Measurements from ENCODE around the gene BTBD19. TPM values are rescaled to one million over a fixed set of nuclear protein-coding genes. Genes with fewer than 3 reads are reported as not detected.

BTBD19 gene
- total and polyA plus RNA-seq, 2 donors (not counting 1 experiment from before 2014, with no cell fraction given): 0.75 to 2.3 TPM

DNA sequence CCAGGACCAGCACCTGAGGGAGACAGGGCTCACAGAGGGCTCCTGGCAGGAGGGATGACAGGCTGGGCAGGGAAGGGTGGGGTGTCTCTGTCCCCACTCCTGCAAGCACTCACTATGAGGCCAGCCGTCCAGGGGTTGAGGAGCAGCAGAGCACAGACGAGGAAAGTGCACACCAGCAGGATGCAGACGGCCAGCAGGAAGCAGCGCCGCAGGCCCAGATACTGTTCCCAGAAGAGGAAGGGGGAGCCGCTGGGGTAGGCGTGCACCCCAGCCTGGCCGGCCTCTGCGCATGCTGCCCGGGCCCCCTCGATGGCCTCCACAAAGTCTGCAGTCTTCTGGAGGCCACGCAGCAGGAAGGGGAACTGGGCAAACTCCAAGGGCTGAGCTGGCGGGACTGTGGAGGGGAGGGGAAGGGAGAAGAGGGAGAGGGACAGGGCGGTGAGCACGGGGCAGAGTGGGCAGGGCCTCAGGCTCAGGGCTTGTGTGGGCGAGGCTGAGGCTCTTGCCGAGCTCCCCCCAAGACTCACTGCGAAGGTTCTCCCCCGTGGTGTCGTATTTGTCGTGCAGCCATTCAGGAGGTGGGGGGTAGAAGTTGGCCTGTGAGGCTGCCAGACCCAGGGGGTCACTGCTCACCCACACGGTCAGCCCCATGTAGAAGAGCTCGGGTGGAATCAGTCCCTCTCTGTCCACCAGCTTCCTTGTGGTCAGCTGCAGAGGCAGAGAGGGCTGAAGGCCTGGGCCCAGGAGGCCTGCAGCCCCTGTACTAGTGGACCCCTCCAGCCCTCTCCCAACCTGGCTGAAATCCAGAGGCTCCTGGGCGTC is 18.3 kb downstream of the BTBD19 start:
- Histone ChIP-seq H3K4me1 (ENCODE audit: control insufficient read depth in 2 of 2, insufficient read depth in 2 of 2, low read length in 2 of 2) (no peaks in the 10 kb centered on the region), H2AFZ (ENCODE audit: insufficient read depth, low read depth, low read length, poor library complexity, severe bottlenecking) (peak overlapping the region; percentile 32), H3K4me2 (replicated peaks; ENCODE audit: low read depth, low read length, poor library complexity, severe bottlenecking) (no peak overlapping the region), H3K79me2 (ENCODE audit: control insufficient read depth, insufficient read depth, low read length) (no peaks in the 10 kb centered on the region), H4K20me1 (ENCODE audit: control insufficient read depth, insufficient read depth, low read length, poor library complexity, severe bottlenecking) (no peaks in the 10 kb centered on the region), H3K9ac (ENCODE audit: low read length) (no peak overlapping the region), H3K27ac (ENCODE audit: low read length in 2 of 2) (no peak overlapping the region), H3K9me3 (ENCODE audit: control extremely low read depth in 1 of 3, control insufficient read depth in 2 of 3, insufficient read depth in 1 of 3, low read length in 2 of 3) (peaks cover 0 to 4% (median 0%) of the 10 kb centered on the region in 3 donors), H3K36me3 (replicated peaks in 1 of 2; ENCODE audit: control extremely low read depth in 1 of 2, control insufficient read depth in 1 of 2, extremely low read depth in 1 of 2, insufficient read depth in 2 of 2, low read length in 1 of 2) (no peaks in the 10 kb centered on the region), H3K27me3 (replicated peaks in 1 of 4; ENCODE audit: control extremely low read depth in 1 of 4, control insufficient read depth in 3 of 4, insufficient read depth in 4 of 4, low read length in 3 of 4) (no peaks in the 10 kb centered on the region), H3K4me3 (ENCODE audit: control extremely low read depth in 1 of 5, extremely low read depth in 1 of 5, insufficient read depth in 1 of 5, low read depth in 2 of 5, low read length in 4 of 5) (no peak overlapping the region)
- intact Hi-C loops (cut with micrococcal nuclease): no loop called here
- Mint-ChIP-seq H3K27me3 (no peaks in the 10 kb centered on the region), H3K4me3 (no peak overlapping the region), H3K9me3 (ENCODE audit: insufficient read depth) (no peaks in the 10 kb centered on the region), H3K27ac (no peak overlapping the region), H3K4me1 (no peaks in the 10 kb centered on the region)
- CTCF ChIA-PET: interaction anchor here (1.0 to 2.2 kb wide), 5 partner anchors 9 to 97 kb away, joined by 3 to 10 read pairs (median 3); partner anchors contain the start of gene PLK3
- 38% methylated on average over 22 of the region's 24 CpGs for WGBS (ENCODE audit: insufficient coverage)
- POLR2A ChIA-PET: interaction anchor here (0.7 kb wide), 1 partner anchor 102 kb away, joined by 3 read pairs; no protein-coding TSS in a partner anchor
- DNase-seq (no peak), ATAC-seq (ENCODE audit: low read depth) (no peak)
- TF ChIP-seq, protein P1, sequence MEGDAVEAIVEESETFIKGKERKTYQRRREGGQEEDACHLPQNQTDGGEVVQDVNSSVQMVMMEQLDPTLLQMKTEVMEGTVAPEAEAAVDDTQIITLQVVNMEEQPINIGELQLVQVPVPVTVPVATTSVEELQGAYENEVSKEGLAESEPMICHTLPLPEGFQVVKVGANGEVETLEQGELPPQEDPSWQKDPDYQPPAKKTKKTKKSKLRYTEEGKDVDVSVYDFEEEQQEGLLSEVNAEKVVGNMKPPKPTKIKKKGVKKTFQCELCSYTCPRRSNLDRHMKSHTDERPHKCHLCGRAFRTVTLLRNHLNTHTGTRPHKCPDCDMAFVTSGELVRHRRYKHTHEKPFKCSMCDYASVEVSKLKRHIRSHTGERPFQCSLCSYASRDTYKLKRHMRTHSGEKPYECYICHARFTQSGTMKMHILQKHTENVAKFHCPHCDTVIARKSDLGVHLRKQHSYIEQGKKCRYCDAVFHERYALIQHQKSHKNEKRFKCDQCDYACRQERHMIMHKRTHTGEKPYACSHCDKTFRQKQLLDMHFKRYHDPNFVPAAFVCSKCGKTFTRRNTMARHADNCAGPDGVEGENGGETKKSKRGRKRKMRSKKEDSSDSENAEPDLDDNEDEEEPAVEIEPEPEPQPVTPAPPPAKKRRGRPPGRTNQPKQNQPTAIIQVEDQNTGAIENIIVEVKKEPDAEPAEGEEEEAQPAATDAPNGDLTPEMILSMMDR (IDR thresholded peaks at IDR 0.05): no peak
- no peak for TF ChIP-seq EZH2 (IDR thresholded peaks at IDR 0.05; ENCODE audit: borderline replicate concordance, insufficient read depth, low read depth, low read length, poor library complexity, severe bottlenecking)
